Astrocyte (in vitro differentiated cells and primary cell): ENCODE data around the gene TMEM63C. TPM values are rescaled to one million over a fixed set of nuclear protein-coding genes. Genes with fewer than 3 reads are reported as not detected.

Source experiments
- DNase-seq: peaks from one replicate; pipeline ENCODE4 v3.0.0-alpha.2; 2010; ENCODE audit warnings: low read depth
- FAIRE-seq: peaks from 2 replicates; lab custom pipeline; 2011; peaks lifted over from hg19 to GRCh38; lab: Jason Lieb, UNC
- H2AFZ ChIP-seq: 2 replicates; pipeline ENCODE4 v1.6.0; 2012; ENCODE audit warnings: low read depth, low read length, inconsistent platforms
- H3K27ac ChIP-seq: 2 replicates; pipeline ENCODE4 v1.5.1; 2011; ENCODE audit warnings: low read depth, low read length, inconsistent platforms
- H3K27me3 ChIP-seq: 2 replicates; pipeline ENCODE4 v1.6.0; 2011; ENCODE audit warnings: low read length, inconsistent platforms; ENCODE audit not compliant: insufficient read depth
- H3K36me3 ChIP-seq: 2 replicates; pipeline ENCODE4 v1.5.1; 2011; ENCODE audit warnings: low read length, inconsistent platforms; ENCODE audit not compliant: insufficient read depth
- H3K4me1 ChIP-seq: 2 replicates; pipeline ENCODE4 v1.5.1; 2011; ENCODE audit warnings: low read length, inconsistent platforms; ENCODE audit not compliant: insufficient read depth
- H3K4me2 ChIP-seq: 2 replicates; pipeline ENCODE4 v1.6.0; 2012; ENCODE audit warnings: low read length, inconsistent platforms
- H3K4me3 ChIP-seq: 2 replicates; pipeline ENCODE4 v1.5.1; 2011; ENCODE audit warnings: low read depth, mild to moderate bottlenecking, low read length, inconsistent platforms; ENCODE audit not compliant: insufficient read depth
- H3K79me2 ChIP-seq: 2 replicates; pipeline ENCODE4 v1.6.0; 2012; ENCODE audit warnings: mild to moderate bottlenecking, low read length, inconsistent platforms; ENCODE audit not compliant: insufficient read depth
- H3K9ac ChIP-seq: 2 replicates; pipeline ENCODE4 v1.6.0; 2012; ENCODE audit warnings: mild to moderate bottlenecking, low read length, inconsistent platforms
- H3K9me3 ChIP-seq: 2 replicates; pipeline ENCODE4 v1.5.1; 2012; ENCODE audit warnings: low read depth, mild to moderate bottlenecking, low read length, inconsistent platforms; ENCODE audit not compliant: insufficient read depth
- H4K20me1 ChIP-seq: 2 replicates; pipeline ENCODE4 v1.6.0; 2012; ENCODE audit warnings: low read length, inconsistent platforms; ENCODE audit not compliant: insufficient read depth
- H3K27ac Mint-ChIP-seq: one replicate; pipeline ENCODE4 v1.8.0; 2021; ENCODE audit warnings: mild to moderate bottlenecking, mixed read lengths; ENCODE audit not compliant: unreplicated experiment
- H3K27me3 Mint-ChIP-seq: one replicate; pipeline ENCODE4 v1.8.0; 2021; ENCODE audit warnings: low read depth, mixed read lengths; ENCODE audit not compliant: unreplicated experiment
- H3K36me3 Mint-ChIP-seq: one replicate; pipeline ENCODE4 v1.8.0; 2021; ENCODE audit warnings: low read depth, mixed read lengths; ENCODE audit not compliant: unreplicated experiment
- H3K4me1 Mint-ChIP-seq: one replicate; pipeline ENCODE4 v1.8.0; 2021; ENCODE audit warnings: low read depth, mixed read lengths; ENCODE audit not compliant: unreplicated experiment
- H3K4me3 Mint-ChIP-seq: one replicate; pipeline ENCODE4 v1.8.0; 2021; ENCODE audit warnings: mild to moderate bottlenecking, moderate library complexity, mixed read lengths; ENCODE audit not compliant: unreplicated experiment
- H3K9me3 Mint-ChIP-seq: one replicate; pipeline ENCODE4 v1.8.0; 2021; ENCODE audit warnings: mild to moderate bottlenecking, mixed read lengths; ENCODE audit not compliant: unreplicated experiment
- CTCF ChIP-seq: IDR thresholded peaks from 2 replicates; pipeline ENCODE4 v1.5.1; 2011; ENCODE audit warnings: low read depth, mild to moderate bottlenecking, inconsistent platforms, low read length, moderate library complexity; ENCODE audit not compliant: insufficient read depth
- EZH2 ChIP-seq: IDR thresholded peaks from 2 replicates; pipeline ENCODE4 v1.6.1; 2012; ENCODE audit warnings: mild to moderate bottlenecking, low read length, inconsistent platforms; ENCODE audit not compliant: insufficient read depth
- total RNA-seq: library from RNA; stranded (reverse); gene quantifications from 2 replicates; pipeline ENCODE4 v1.2.1, GENCODE V29; 2021

The TMEM63C gene
- total RNA-seq, 1 donor from 2014 or later, result 11.3 TPM

GRCh38 chr14:77200406-77200985, 18.9 kb downstream of the TMEM63C start:
- no peak overlapping the region for H3K4me3 Mint-ChIP-seq
- H3K36me3 ChIP-seq, result no peaks in the 10 kb centered on the region
- no peak for FAIRE-seq
- no peak overlapping the region for H3K27ac ChIP-seq
- H3K9ac ChIP-seq, result no peak overlapping the region
- H3K27ac Mint-ChIP-seq, result no peak overlapping the region
- DNase-seq, result no peak
- H3K4me2 ChIP-seq, result no peak overlapping the region
- H3K9me3 Mint-ChIP-seq, result peaks cover 1% of the 10 kb centered on the region
- H2AFZ ChIP-seq, result no peak overlapping the region
- peaks cover 36% of the 10 kb centered on the region for H3K27me3 Mint-ChIP-seq
- no peak overlapping the region for H3K4me3 ChIP-seq
- no peaks in the 10 kb centered on the region for H3K4me1 Mint-ChIP-seq
- no peaks in the 10 kb centered on the region for H3K4me1 ChIP-seq
- H3K9me3 ChIP-seq, result no peaks in the 10 kb centered on the region
- no peak for TF ChIP-seq EZH2
- no peak for TF ChIP-seq CTCF
- H3K79me2 ChIP-seq, result no peaks in the 10 kb centered on the region
- peaks cover 14% of the 10 kb centered on the region for H3K36me3 Mint-ChIP-seq
- no peaks in the 10 kb centered on the region for H4K20me1 ChIP-seq
- H3K27me3 ChIP-seq, result peaks cover 9% of the 10 kb centered on the region

- no peak overlapping the region for H3K27ac Mint-ChIP-seq
- H3K9me3 ChIP-seq, result no peaks in the 10 kb centered on the region
- H4K20me1 ChIP-seq, result no peaks in the 10 kb centered on the region
- FAIRE-seq (no peak), DNase-seq (no peak)
- no peak overlapping the region for H3K4me3 Mint-ChIP-seq
- no peak overlapping the region for H3K4me2 ChIP-seq
- peaks cover 9% of the 10 kb centered on the region for H3K27me3 ChIP-seq
- no peaks in the 10 kb centered on the region for H3K36me3 ChIP-seq
- no peak overlapping the region for H3K4me3 ChIP-seq
- peaks cover 1% of the 10 kb centered on the region for H3K9me3 Mint-ChIP-seq
- peaks cover 32% of the 10 kb centered on the region for H3K27me3 Mint-ChIP-seq
- no peak overlapping the region for H3K9ac ChIP-seq
- peaks cover 14% of the 10 kb centered on the region for H3K36me3 Mint-ChIP-seq
- no peaks in the 10 kb centered on the region for H3K4me1 ChIP-seq
- H3K79me2 ChIP-seq, result no peaks in the 10 kb centered on the region
- no peak overlapping the region for H3K27ac ChIP-seq
- TF ChIP-seq CTCF (no peak), EZH2 (no peak)
- H3K4me1 Mint-ChIP-seq, result no peaks in the 10 kb centered on the region
- no peak overlapping the region for H2AFZ ChIP-seq
Measured at GRCh38 chr14:77201696-77202095, 20.1 kb downstream of the TMEM63C start.
